HCT116 (cell line): ENCODE results near the gene RHCE. TPM values are rescaled to one million over a fixed set of nuclear protein-coding genes. Genes with fewer than 3 reads are reported as not detected.

Experiments used
- ATAC-seq: fragments of 200-7000 bp; cut with Tn5 transposase; 2 replicates; pipeline ENCODE4 v1.9.1; 2020; ENCODE audit warnings: mild to moderate bottlenecking, moderate library complexity
- BruUV-seq: library from RNA; stranded (reverse); fragments of 400-500 nt; replicated peaks from 2 replicates; lab custom pipeline; 2021; lab: Mats Ljungman, UMichigan
- CTCF ChIA-PET: fragments of 300-600 bp; sonication (Branson Sonifier 250); formaldehyde crosslinking; loops from one replicate; lab custom pipeline; 2021; ENCODE audit warnings: antibody characterized with exemption; lab: Charles Lee
- POLR2A ChIA-PET: fragments of 300-600, 350-600 bp; sonication (Branson Sonifier 250); formaldehyde crosslinking; loops from one replicate; lab custom pipeline; 2021; ENCODE audit warnings: antibody characterized with exemption; lab: Charles Lee
- RAD21 ChIA-PET, 2 experiments: fragments of 300-600 bp; sonication (Branson Sonifier 250); formaldehyde crosslinking; loops; one replicate each; lab custom pipeline; 2023; ENCODE audit warnings: low total read pairs in 2 of 2; ENCODE audit not compliant: uncharacterized antibody in 2 of 2, unreplicated experiment in 2 of 2, low non-redundant PET in 1 of 2; lab: Charles Lee
- DNase-seq: peaks from one replicate; pipeline ENCODE4 v3.0.0-alpha.2; 2010; ENCODE audit warnings: low read depth, low spot score
- H2AFZ ChIP-seq: fragments of 200-600 bp; shearing (Covaris generic), sonication (generic); 2 replicates; pipeline ENCODE4 v1.6.1; 2017; ENCODE audit warnings: low read depth, mixed run types, mixed read lengths, antibody characterized with exemption, low read length; ENCODE audit not compliant: poor library complexity, severe bottlenecking
- H3K27ac ChIP-seq: 2 replicates; pipeline ENCODE4 v1.5.1; 2012; ENCODE audit warnings: low read depth, low read length
- H3K27me3 ChIP-seq: fragments of 200-600 bp; sonication (generic); 2 replicates; pipeline ENCODE4 v1.6.1; 2016; ENCODE audit warnings: mixed run types, low read length, mixed read lengths; ENCODE audit not compliant: insufficient read depth
- H3K36me3 ChIP-seq, 2 experiments: fragments of 200-500 bp in 1 of 2; fragments of 200-600 bp in 1 of 2; sonication (Bioruptor generic) in 1 of 2; sonication (generic) in 1 of 2; 2 replicates each; pipeline versions ENCODE4 v1.5.1 to v1.6.1; 2014 to 2016; ENCODE audit warnings: low read length in 2 of 2, inconsistent platforms in 1 of 2, mixed read lengths in 1 of 2, mixed run types in 1 of 2; ENCODE audit not compliant: insufficient read depth in 2 of 2, control insufficient read depth in 1 of 2
- H3K4me1 ChIP-seq, 2 experiments: fragments of 200-600 bp in 1 of 2; sonication (generic) in 1 of 2; 2 replicates each; pipeline versions ENCODE4 v1.5.1 to v1.6.1; 2012 to 2017; ENCODE audit warnings: low read length in 2 of 2, inconsistent platforms in 1 of 2, mild to moderate bottlenecking in 1 of 2, mixed read lengths in 1 of 2, mixed run types in 1 of 2, moderate library complexity in 1 of 2; ENCODE audit not compliant: insufficient read depth in 2 of 2, control insufficient read depth in 1 of 2
- H3K4me2 ChIP-seq: fragments of 200-600 bp; sonication (generic); 2 replicates; pipeline ENCODE4 v1.6.1; 2017; ENCODE audit warnings: mixed run types, low read length, mixed read lengths
- H3K4me3 ChIP-seq, 2 experiments: fragments of 200-600 bp in 1 of 2; sonication (generic) in 1 of 2; replicated peaks in 1 of 2; 2 replicates each; pipeline ENCODE4 v1.5.1; 2011 to 2016; ENCODE audit warnings: low read length in 2 of 2, control low read depth in 1 of 2, low read depth in 1 of 2, mild to moderate bottlenecking in 1 of 2, mixed read lengths in 1 of 2, mixed run types in 1 of 2
- H3K79me2 ChIP-seq: fragments of 200-600 bp; sonication (generic); 2 replicates; pipeline ENCODE4 v1.6.1; 2017; ENCODE audit warnings: mild to moderate bottlenecking, mixed run types, low read length, moderate library complexity, mixed read lengths; ENCODE audit not compliant: insufficient read depth
- H3K9ac ChIP-seq: fragments of 200-600 bp; sonication (generic); 2 replicates; pipeline ENCODE4 v1.6.1; 2016; ENCODE audit warnings: low read length, mixed read lengths
- H3K9me2 ChIP-seq: fragments of 200-600 bp; sonication (generic), shearing (Covaris generic); 2 replicates; pipeline ENCODE4 v1.6.1; 2017; ENCODE audit warnings: mixed run types, mild to moderate bottlenecking, moderate library complexity; ENCODE audit not compliant: insufficient read depth
- H3K9me3 ChIP-seq, 2 experiments: fragments of 200-500 bp in 1 of 2; fragments of 200-600 bp in 1 of 2; sonication (Bioruptor generic) in 1 of 2; sonication (generic) in 1 of 2; 2 replicates each; pipeline ENCODE4 v1.6.1; 2014 to 2017; ENCODE audit warnings: low read length in 2 of 2, mixed read lengths in 2 of 2, inconsistent platforms in 1 of 2, low read depth in 1 of 2, mild to moderate bottlenecking in 1 of 2, mixed run types in 1 of 2, moderate library complexity in 1 of 2; ENCODE audit not compliant: control insufficient read depth in 1 of 2, insufficient read depth in 1 of 2
- H4K20me1 ChIP-seq: fragments of 200-600 bp; sonication (generic), shearing (Covaris generic); 2 replicates; pipeline ENCODE4 v1.6.1; 2017; ENCODE audit warnings: mixed run types, mild to moderate bottlenecking, moderate library complexity; ENCODE audit not compliant: insufficient read depth
- EGR1 ChIP-seq: IDR thresholded peaks from 2 replicates; pipeline ENCODE4 v1.6.1; 2012; ENCODE audit warnings: low read depth
- ELF1 ChIP-seq: IDR thresholded peaks from 2 replicates; pipeline ENCODE4 v1.6.1; 2012; ENCODE audit warnings: low read depth, borderline replicate concordance
- EZH2 ChIP-seq: fragments of 200-600 bp; sonication (generic); IDR thresholded peaks from 2 replicates; pipeline ENCODE4 v1.6.1; 2017; ENCODE audit warnings: antibody characterized with exemption, mixed run types
- EZH2phosphoT487 ChIP-seq: fragments of 200-600 bp; IDR thresholded peaks from 2 replicates; pipeline ENCODE4 v1.6.1; 2018; ENCODE audit warnings: antibody characterized with exemption, borderline replicate concordance
- MAX ChIP-seq: IDR thresholded peaks from 2 replicates; pipeline ENCODE4 v1.6.1; 2012
- POLR2A ChIP-seq: IDR thresholded peaks from 2 replicates; pipeline ENCODE4 v1.7.0; 2011; ENCODE audit warnings: borderline replicate concordance; ENCODE audit not compliant: insufficient read depth, insufficient read length; ENCODE audit errors: extremely low read depth
- POLR2AphosphoS5 ChIP-seq: IDR thresholded peaks from 2 replicates; pipeline ENCODE4 v1.6.1; 2011; ENCODE audit warnings: mild to moderate bottlenecking, low read depth, low read length, moderate library complexity
- SIN3A ChIP-seq: IDR thresholded peaks from 2 replicates; pipeline ENCODE4 v1.6.1; 2012; ENCODE audit warnings: low read depth
- SP1 ChIP-seq: IDR thresholded peaks from 2 replicates; pipeline ENCODE4 v1.6.1; 2012; ENCODE audit warnings: low read depth
- TCF7L2 ChIP-seq: IDR thresholded peaks from 2 replicates; pipeline ENCODE4 v1.7.0; 2011; ENCODE audit warnings: borderline replicate concordance, inconsistent platforms; ENCODE audit not compliant: insufficient read depth, insufficient read length; ENCODE audit errors: extremely low read depth
- YY1 ChIP-seq: IDR thresholded peaks from 2 replicates; pipeline ENCODE4 v1.6.1; 2011; ENCODE audit warnings: low read length, low read depth, moderate library complexity, mild to moderate bottlenecking; ENCODE audit not compliant: insufficient replicate concordance; ENCODE audit errors: extremely low read depth
- ZFX ChIP-seq: fragments of 450-650 bp; IDR thresholded peaks from 2 replicates; pipeline ENCODE4 v1.6.1; 2017
- ZNF274 ChIP-seq: fragments of 200-500 bp; sonication (Bioruptor generic); IDR thresholded peaks from 2 replicates; pipeline ENCODE4 v1.6.1; 2014; ENCODE audit warnings: mild to moderate bottlenecking, low read depth, low read length, inconsistent platforms
- intact Hi-C: fragments of 100-400 bp; cut with micrococcal nuclease; formaldehyde crosslinking; loops from 2 replicates; pipeline ENCODE4 v1.10.0; 2022
- total RNA-seq: library from RNA; stranded (reverse); gene quantifications from one replicate; pipeline ENCODE4 v1.2.1, GENCODE V29; 2021; ENCODE audit not compliant: unreplicated experiment
- TF ChIP-seq, protein P1 (sequence below): IDR thresholded peaks from 2 replicates; pipeline ENCODE4 v1.6.1; 2012; ENCODE audit warnings: low read depth

Gene RHCE
- total RNA-seq, 1 experiment from 2014 or later = 0.64 TPM

DNA sequence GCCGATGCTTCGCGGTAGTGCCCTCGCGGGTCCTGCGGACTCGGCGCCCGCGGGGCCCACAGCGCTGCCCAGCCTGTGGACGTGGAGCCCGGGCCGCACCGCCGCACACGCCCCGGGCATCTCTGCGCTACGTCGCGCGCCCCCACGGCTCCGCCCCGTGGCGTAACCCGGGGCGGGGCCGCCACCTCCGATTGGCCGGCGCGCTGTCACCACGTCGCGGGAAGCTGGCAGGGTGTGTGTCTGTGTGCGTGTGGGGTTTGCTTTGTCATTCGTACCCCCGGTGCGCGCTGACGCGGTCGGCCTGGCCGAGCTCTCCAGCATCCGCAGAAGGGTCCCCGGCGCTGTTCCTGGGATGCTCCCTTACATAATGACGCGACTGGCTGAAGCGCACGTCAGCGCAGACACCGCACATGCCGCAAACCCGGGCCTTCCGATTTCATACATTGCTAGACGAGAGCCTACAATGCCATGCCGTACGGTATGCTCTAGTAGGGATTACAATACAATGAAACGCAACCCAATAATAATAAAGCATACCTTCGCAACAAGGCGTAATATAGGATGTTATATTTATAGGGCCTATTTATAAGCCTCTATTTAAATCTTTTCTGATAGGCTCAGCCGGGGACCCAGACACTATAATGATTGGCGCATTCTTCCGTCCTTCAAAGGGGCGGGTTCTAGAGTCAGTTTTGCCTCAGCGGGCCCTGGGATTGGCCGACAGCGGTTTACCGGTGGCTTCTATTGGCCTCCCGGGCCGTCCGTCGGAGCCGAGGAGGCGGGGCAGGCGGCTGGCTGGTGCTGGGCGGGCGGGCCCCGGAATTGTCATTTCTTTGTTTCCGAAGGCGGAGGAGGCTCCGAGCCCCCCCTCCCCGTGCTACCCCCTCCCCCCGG is 9.7 kb upstream of the RHCE start, which contains the start of gene MACO1:
Gene MACO1 (plus strand): TSS at position 825 of the 894 bp plus-strand sequence. CDS start 202 bp downstream, outside the sequence.
- Histone ChIP-seq H3K4me1 (peaks cover 8 to 20% of the 10 kb centered on the region in 2 experiments; a peak in 3 of 4 replicates), H3K4me2 (peak within 1 kb of the TSS; percentile 85), H3K9ac (peak within 1 kb of the TSS; percentile 71), H3K27me3 (no peaks in the 10 kb centered on the region), H4K20me1 (no peaks in the 10 kb centered on the region), H3K79me2 (no peaks in the 10 kb centered on the region), H3K9me2 (no peaks in the 10 kb centered on the region), H3K27ac (peak within 1 kb of the TSS; percentile 55), H3K36me3 (no peaks in the 10 kb centered on the region), H2AFZ (peak within 1 kb of the TSS; percentile 65), H3K4me3 (peak within 1 kb of the TSS; percentile 57 to 71), H3K9me3 (no peaks in the 10 kb centered on the region)
- RAD21 ChIA-PET = no interaction called here
- DNase-seq (peak; percentile 90), ATAC-seq (peak; percentile 93)
- intact Hi-C loops = no loop called here
- POLR2A ChIA-PET = interaction anchor here (1.0 to 1.1 kb wide), 2 partner anchors 62 to 183 kb away, joined by 3 read pairs; partner anchors contain the start of gene RSRP1
- TF ChIP-seq POLR2AphosphoS5 = peak; percentile 92
- TF ChIP-seq SIN3A = peak; percentile 49; the same call in 1 of the 2 replicates
- TF ChIP-seq MAX = peak; percentile 83
- TF ChIP-seq ELF1 = no peak
- no peak for TF ChIP-seq ZNF274
- TF ChIP-seq POLR2A = peak; percentile 83
- peak; percentile 40; the same call in 1 of the 2 replicates for TF ChIP-seq ZFX
- TF ChIP-seq EGR1 = no peak
- no peak for TF ChIP-seq TCF7L2
- no peak for TF ChIP-seq EZH2
- TF ChIP-seq YY1 = peak; percentile 66
- no peak for TF ChIP-seq EZH2phosphoT487
- peak; percentile 92 for TF ChIP-seq SP1
- TF ChIP-seq, protein P1, sequence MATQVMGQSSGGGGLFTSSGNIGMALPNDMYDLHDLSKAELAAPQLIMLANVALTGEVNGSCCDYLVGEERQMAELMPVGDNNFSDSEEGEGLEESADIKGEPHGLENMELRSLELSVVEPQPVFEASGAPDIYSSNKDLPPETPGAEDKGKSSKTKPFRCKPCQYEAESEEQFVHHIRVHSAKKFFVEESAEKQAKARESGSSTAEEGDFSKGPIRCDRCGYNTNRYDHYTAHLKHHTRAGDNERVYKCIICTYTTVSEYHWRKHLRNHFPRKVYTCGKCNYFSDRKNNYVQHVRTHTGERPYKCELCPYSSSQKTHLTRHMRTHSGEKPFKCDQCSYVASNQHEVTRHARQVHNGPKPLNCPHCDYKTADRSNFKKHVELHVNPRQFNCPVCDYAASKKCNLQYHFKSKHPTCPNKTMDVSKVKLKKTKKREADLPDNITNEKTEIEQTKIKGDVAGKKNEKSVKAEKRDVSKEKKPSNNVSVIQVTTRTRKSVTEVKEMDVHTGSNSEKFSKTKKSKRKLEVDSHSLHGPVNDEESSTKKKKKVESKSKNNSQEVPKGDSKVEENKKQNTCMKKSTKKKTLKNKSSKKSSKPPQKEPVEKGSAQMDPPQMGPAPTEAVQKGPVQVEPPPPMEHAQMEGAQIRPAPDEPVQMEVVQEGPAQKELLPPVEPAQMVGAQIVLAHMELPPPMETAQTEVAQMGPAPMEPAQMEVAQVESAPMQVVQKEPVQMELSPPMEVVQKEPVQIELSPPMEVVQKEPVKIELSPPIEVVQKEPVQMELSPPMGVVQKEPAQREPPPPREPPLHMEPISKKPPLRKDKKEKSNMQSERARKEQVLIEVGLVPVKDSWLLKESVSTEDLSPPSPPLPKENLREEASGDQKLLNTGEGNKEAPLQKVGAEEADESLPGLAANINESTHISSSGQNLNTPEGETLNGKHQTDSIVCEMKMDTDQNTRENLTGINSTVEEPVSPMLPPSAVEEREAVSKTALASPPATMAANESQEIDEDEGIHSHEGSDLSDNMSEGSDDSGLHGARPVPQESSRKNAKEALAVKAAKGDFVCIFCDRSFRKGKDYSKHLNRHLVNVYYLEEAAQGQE = no peak
- BruUV-seq = no TSS peak
- CTCF ChIA-PET = interaction anchor here (1.0 kb wide), 1 partner anchor 92 kb away, joined by 3 read pairs; no protein-coding TSS in a partner anchor
